Neural cell (in vitro differentiated cells): ENCODE data around the gene FOXO1.

Experiments used
- EP300 ChIP-seq: fragments of 450-650 bp; conservative IDR thresholded peaks from 2 replicates; pipeline ENCODE4 v1.6.1; 2014; ENCODE audit warnings: antibody characterized with exemption, mild to moderate bottlenecking, moderate library complexity; ENCODE audit not compliant: poor library complexity, severe bottlenecking
- EZH2 ChIP-seq: fragments of 200-600, 300-800 bp; shearing (Covaris generic), sonication (generic); IDR thresholded peaks from 2 replicates; pipeline ENCODE4 v1.6.1; 2014; ENCODE audit warnings: antibody characterized with exemption, low read length, borderline replicate concordance, mild to moderate bottlenecking; ENCODE audit not compliant: insufficient read depth, poor library complexity, severe bottlenecking
- MXI1 ChIP-seq: fragments of 450-650 bp; conservative IDR thresholded peaks from 2 replicates; pipeline ENCODE4 v1.6.1; 2014; ENCODE audit warnings: antibody characterized with exemption, mild to moderate bottlenecking; ENCODE audit not compliant: poor library complexity, severe bottlenecking
- POLR2AphosphoS5 ChIP-seq: IDR thresholded peaks from 2 replicates; pipeline ENCODE4 v1.6.1; 2012
- RAD21 ChIP-seq: fragments of 450-650 bp; conservative IDR thresholded peaks from 2 replicates; pipeline ENCODE4 v1.6.1; 2014; ENCODE audit warnings: antibody characterized with exemption, mild to moderate bottlenecking, moderate library complexity
- SMC3 ChIP-seq: fragments of 450-650 bp; conservative IDR thresholded peaks from 2 replicates; pipeline ENCODE4 v1.6.1; 2014; ENCODE audit warnings: antibody characterized with exemption, mild to moderate bottlenecking, moderate library complexity; ENCODE audit not compliant: poor library complexity
- TF ChIP-seq, protein P1 (sequence below): fragments of 450-650 bp; IDR thresholded peaks from 2 replicates; pipeline ENCODE4 v1.5.1; 2014; ENCODE audit warnings: antibody characterized with exemption, mild to moderate bottlenecking, moderate library complexity; ENCODE audit not compliant: poor library complexity, severe bottlenecking
- TF ChIP-seq, protein P2 (sequence below): IDR thresholded peaks from 2 replicates; pipeline ENCODE4 v1.6.1; 2012; ENCODE audit warnings: borderline replicate concordance

DNA sequence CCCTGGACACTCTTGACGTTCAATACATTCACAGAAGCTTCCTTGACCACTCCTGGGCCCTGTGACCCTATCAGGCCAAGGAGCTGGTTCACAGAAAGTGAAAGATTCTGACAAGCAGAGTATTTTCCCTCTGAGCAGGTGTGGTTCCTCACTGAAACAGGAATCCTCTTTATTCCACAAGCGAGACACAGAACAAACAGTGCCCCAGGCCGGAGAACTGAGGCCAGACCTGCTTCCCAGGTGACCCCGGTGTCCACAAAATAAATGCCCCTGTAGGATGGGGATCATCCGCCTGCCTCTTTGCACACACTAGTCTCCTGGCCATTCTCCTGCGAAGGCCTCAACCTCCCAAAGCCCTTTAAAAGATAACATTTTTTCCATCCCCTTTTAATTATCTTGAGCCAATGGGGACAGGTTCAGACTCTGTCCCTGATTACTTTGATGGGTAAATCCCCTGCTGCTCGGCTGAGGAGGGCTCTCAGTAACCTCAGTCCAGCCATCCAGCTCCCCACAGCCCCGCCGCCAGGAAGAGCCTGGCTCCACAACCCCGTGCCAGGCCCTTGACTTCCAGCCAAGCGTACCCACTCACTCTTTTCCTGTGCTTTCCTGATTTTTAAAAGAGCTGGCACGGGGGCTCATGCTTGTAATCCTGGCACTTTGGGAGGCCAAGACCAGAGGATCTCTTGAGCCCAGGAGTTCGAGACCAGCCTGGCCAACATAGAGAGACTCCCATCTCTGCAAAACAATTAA is 129.1 kb downstream of the FOXO1 start:
- TF ChIP-seq, protein P1, sequence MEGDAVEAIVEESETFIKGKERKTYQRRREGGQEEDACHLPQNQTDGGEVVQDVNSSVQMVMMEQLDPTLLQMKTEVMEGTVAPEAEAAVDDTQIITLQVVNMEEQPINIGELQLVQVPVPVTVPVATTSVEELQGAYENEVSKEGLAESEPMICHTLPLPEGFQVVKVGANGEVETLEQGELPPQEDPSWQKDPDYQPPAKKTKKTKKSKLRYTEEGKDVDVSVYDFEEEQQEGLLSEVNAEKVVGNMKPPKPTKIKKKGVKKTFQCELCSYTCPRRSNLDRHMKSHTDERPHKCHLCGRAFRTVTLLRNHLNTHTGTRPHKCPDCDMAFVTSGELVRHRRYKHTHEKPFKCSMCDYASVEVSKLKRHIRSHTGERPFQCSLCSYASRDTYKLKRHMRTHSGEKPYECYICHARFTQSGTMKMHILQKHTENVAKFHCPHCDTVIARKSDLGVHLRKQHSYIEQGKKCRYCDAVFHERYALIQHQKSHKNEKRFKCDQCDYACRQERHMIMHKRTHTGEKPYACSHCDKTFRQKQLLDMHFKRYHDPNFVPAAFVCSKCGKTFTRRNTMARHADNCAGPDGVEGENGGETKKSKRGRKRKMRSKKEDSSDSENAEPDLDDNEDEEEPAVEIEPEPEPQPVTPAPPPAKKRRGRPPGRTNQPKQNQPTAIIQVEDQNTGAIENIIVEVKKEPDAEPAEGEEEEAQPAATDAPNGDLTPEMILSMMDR = no peak
- TF ChIP-seq, protein P2, sequence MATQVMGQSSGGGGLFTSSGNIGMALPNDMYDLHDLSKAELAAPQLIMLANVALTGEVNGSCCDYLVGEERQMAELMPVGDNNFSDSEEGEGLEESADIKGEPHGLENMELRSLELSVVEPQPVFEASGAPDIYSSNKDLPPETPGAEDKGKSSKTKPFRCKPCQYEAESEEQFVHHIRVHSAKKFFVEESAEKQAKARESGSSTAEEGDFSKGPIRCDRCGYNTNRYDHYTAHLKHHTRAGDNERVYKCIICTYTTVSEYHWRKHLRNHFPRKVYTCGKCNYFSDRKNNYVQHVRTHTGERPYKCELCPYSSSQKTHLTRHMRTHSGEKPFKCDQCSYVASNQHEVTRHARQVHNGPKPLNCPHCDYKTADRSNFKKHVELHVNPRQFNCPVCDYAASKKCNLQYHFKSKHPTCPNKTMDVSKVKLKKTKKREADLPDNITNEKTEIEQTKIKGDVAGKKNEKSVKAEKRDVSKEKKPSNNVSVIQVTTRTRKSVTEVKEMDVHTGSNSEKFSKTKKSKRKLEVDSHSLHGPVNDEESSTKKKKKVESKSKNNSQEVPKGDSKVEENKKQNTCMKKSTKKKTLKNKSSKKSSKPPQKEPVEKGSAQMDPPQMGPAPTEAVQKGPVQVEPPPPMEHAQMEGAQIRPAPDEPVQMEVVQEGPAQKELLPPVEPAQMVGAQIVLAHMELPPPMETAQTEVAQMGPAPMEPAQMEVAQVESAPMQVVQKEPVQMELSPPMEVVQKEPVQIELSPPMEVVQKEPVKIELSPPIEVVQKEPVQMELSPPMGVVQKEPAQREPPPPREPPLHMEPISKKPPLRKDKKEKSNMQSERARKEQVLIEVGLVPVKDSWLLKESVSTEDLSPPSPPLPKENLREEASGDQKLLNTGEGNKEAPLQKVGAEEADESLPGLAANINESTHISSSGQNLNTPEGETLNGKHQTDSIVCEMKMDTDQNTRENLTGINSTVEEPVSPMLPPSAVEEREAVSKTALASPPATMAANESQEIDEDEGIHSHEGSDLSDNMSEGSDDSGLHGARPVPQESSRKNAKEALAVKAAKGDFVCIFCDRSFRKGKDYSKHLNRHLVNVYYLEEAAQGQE = no peak
- TF ChIP-seq EP300 (no peak), EZH2 (no peak), MXI1 (no peak), POLR2AphosphoS5 (no peak), SMC3 (no peak), RAD21 (no peak)
